HG03139 (cell line): Measurements from ENCODE around the gene PAXX.

Experiments
- ATAC-seq: cut with Tn5 transposase; IDR thresholded peaks from one replicate; pipeline ENCODE4 v1.9.1; 2021; ENCODE audit not compliant: unreplicated experiment

PAXX gene

GRCh38 chr9:136980669-136981478 lies 11.3 kb upstream of the PAXX start:
- no peak for ATAC-seq

GRCh38 chr9:136981588-136982231 lies 10.5 kb upstream of the PAXX start:
- no peak for ATAC-seq

GRCh38 chr9:136982232-136983051 lies 9.8 kb upstream of the PAXX start, which contains the start of gene LCNL1:
TSS of gene LCNL1 (plus strand) at chr9:136982993. CDS start at chr9:136983587, 594 bp downstream.
- ATAC-seq: no peak

- no peak for ATAC-seq
These were observed 9.1 kb upstream of the PAXX start for GRCh38 chr9:136983167-136983566.

GRCh38 chr9:136983656-136984314 lies 8.4 kb upstream of the PAXX start:
- no peak for ATAC-seq

- no peak for ATAC-seq
These were observed 7.7 kb upstream of the PAXX start for GRCh38 chr9:136984464-136985026.

- no peak for ATAC-seq
These were observed 7.1 kb upstream of the PAXX start for GRCh38 chr9:136985027-136985602.

- no peak for ATAC-seq
These were observed 6.4 kb upstream of the PAXX start for GRCh38 chr9:136985853-136986252.

GRCh38 chr9:136988872-136989271 lies 3.4 kb upstream of the PAXX start:
- ATAC-seq: no peak

GRCh38 chr9:136990242-136990911 lies 1.8 kb upstream of the PAXX start:
- ATAC-seq: no peak

- ATAC-seq: no peak
These were observed 672 bp downstream of the PAXX start for GRCh38 chr9:136992819-136993369.

GRCh38 chr9:136994180-136994887 lies 2.1 kb downstream of the PAXX start:
- no peak for ATAC-seq

GRCh38 chr9:136994888-136995230 lies 2.6 kb downstream of the PAXX start:
- no peak for ATAC-seq

GRCh38 chr9:136995362-136995761 lies 3.1 kb downstream of the PAXX start:
- ATAC-seq: no peak

- ATAC-seq: no peak
These were observed 3.6 kb downstream of the PAXX start for GRCh38 chr9:136995772-136996311.

GRCh38 chr9:136996361-136997292 lies 4.4 kb downstream of the PAXX start, which contains the start of gene CLIC3:
TSS of gene CLIC3 (minus strand) at chr9:136996568. CDS start at chr9:136996543, 25 bp downstream.
- no peak for ATAC-seq

GRCh38 chr9:136997371-136997770 lies 5.1 kb downstream of the PAXX start:
- no peak for ATAC-seq
